HUES6 (cell line): Measurements from ENCODE around the gene ZNF668.
A peak's percentile ranks its signal among the peaks of the same experiment; 100 is the strongest.

Source experiments
- H3K27ac ChIP-seq: 2 replicates; pipeline ENCODE4 v1.7.0; 2013; ENCODE audit warnings: low read depth, mild to moderate bottlenecking, low read length, inconsistent platforms
- H3K27me3 ChIP-seq: 2 replicates; pipeline ENCODE4 v1.6.1; 2013; ENCODE audit warnings: low read length; ENCODE audit not compliant: control insufficient read depth, insufficient read depth
- H3K36me3 ChIP-seq: 2 replicates; pipeline ENCODE4 v1.6.1; 2013; ENCODE audit warnings: low read length; ENCODE audit not compliant: control insufficient read depth, insufficient read depth
- H3K4me1 ChIP-seq: 2 replicates; pipeline ENCODE4 v1.6.1; 2013; ENCODE audit warnings: low read length; ENCODE audit not compliant: control insufficient read depth, insufficient read depth
- H3K4me3 ChIP-seq: 2 replicates; pipeline ENCODE4 v1.5.1; 2013; ENCODE audit warnings: low read depth, low read length
- H3K9ac ChIP-seq: one replicate; pipeline ENCODE4 v1.6.1; 2013; ENCODE audit warnings: mild to moderate bottlenecking, low read length
- H3K9me3 ChIP-seq: 2 replicates; pipeline ENCODE4 v1.6.1; 2013; ENCODE audit warnings: low read depth, low read length; ENCODE audit not compliant: control insufficient read depth, insufficient read depth

ZNF668 gene

GRCh38 chr16:31073970-31074813 is at the start of gene ZNF668, which contains the start of gene ZNF646:
Gene ZNF668 (minus strand): TSS chr16:31074240. CDS start chr16:31064459, 9,781 bp downstream.
Gene ZNF646 (plus strand): TSS chr16:31074422. CDS start chr16:31076325, 1,903 bp downstream.
- H3K4me1 ChIP-seq = peaks cover 6% of the 10 kb centered on the region
- H3K4me3 ChIP-seq = peak within 1 kb of the TSS; percentile 97

GRCh38 chr16:31120129-31120528 is 46.1 kb upstream of the ZNF668 start:
- H3K27me3 ChIP-seq = no peaks in the 10 kb centered on the region
- H3K9ac ChIP-seq = no peak overlapping the region
- H3K36me3 ChIP-seq = peaks cover 49% of the 10 kb centered on the region
- H3K9me3 ChIP-seq = no peaks in the 10 kb centered on the region
- H3K27ac ChIP-seq = no peak overlapping the region
- peaks cover 3% of the 10 kb centered on the region; the same call in 1 of the 2 replicates for H3K4me1 ChIP-seq
- H3K4me3 ChIP-seq = no peak overlapping the region

More at GRCh38 chr16:31073970-31074813, at the start of gene ZNF668, which contains the start of gene ZNF646:
- H3K36me3 ChIP-seq = peaks cover 33% of the 10 kb centered on the region
- H3K9me3 ChIP-seq = no peaks in the 10 kb centered on the region
- H3K27ac ChIP-seq = peak within 1 kb of the TSS; percentile 59
- peak within 1 kb of the TSS; percentile 83 for H3K9ac ChIP-seq
- no peaks in the 10 kb centered on the region for H3K27me3 ChIP-seq

- Histone ChIP-seq H3K27me3 (no peaks in the 10 kb centered on the region), H3K27ac (no peak overlapping the region), H3K4me1 (peaks cover 3% of the 10 kb centered on the region; the same call in 1 of the 2 replicates), H3K9ac (peak overlapping the region; percentile 80), H3K36me3 (peaks cover 40% of the 10 kb centered on the region), H3K9me3 (no peaks in the 10 kb centered on the region), H3K4me3 (peak overlapping the region; percentile 95)
Measured at GRCh38 chr16:31118223-31119155, 44.4 kb upstream of the ZNF668 start.

- peak within 1 kb of the TSS; percentile 95 for H3K4me3 ChIP-seq
- H3K27me3 ChIP-seq = no peaks in the 10 kb centered on the region
- H3K9me3 ChIP-seq = no peaks in the 10 kb centered on the region
- peak within 1 kb of the TSS; percentile 93 for H3K27ac ChIP-seq
- peaks cover 39% of the 10 kb centered on the region for H3K36me3 ChIP-seq
- H3K9ac ChIP-seq = peak within 1 kb of the TSS; percentile 83
- peaks cover 3% of the 10 kb centered on the region; the same call in 1 of the 2 replicates for H3K4me1 ChIP-seq
Measured at GRCh38 chr16:31117384-31118222, 43.6 kb upstream of the ZNF668 start, which contains the start of gene KAT8. Gene KAT8 (plus strand): TSS chr16:31117664. CDS start chr16:31117682, 18 bp downstream.

- no peak overlapping the region for H3K9ac ChIP-seq
- H3K4me3 ChIP-seq = no peak overlapping the region
- peaks cover 3% of the 10 kb centered on the region; the same call in 1 of the 2 replicates for H3K4me1 ChIP-seq
- H3K9me3 ChIP-seq = no peaks in the 10 kb centered on the region
- peaks cover 43% of the 10 kb centered on the region for H3K36me3 ChIP-seq
- H3K27ac ChIP-seq = no peak overlapping the region
- H3K27me3 ChIP-seq = no peaks in the 10 kb centered on the region
Measured at GRCh38 chr16:31114468-31114867, 40.4 kb upstream of the ZNF668 start.

- H3K27ac ChIP-seq = no peak overlapping the region
Measured at GRCh38 chr16:31113121-31114120, 39.4 kb upstream of the ZNF668 start.

GRCh38 chr16:31112711-31113110 is 38.7 kb upstream of the ZNF668 start:
- no peak overlapping the region for H3K9ac ChIP-seq

More at GRCh38 chr16:31113121-31114120, 39.4 kb upstream of the ZNF668 start:
- Histone ChIP-seq H3K9ac (no peak overlapping the region), H3K4me1 (peaks cover 2% of the 10 kb centered on the region; the same call in 1 of the 2 replicates), H3K4me3 (no peak overlapping the region), H3K9me3 (no peaks in the 10 kb centered on the region), H3K27me3 (no peaks in the 10 kb centered on the region), H3K36me3 (peaks cover 39% of the 10 kb centered on the region)

GRCh38 chr16:31111881-31112466 is 37.9 kb upstream of the ZNF668 start:
- H3K27ac ChIP-seq = no peak overlapping the region
- H3K9me3 ChIP-seq = no peaks in the 10 kb centered on the region
- peaks cover 39% of the 10 kb centered on the region for H3K36me3 ChIP-seq
- no peaks in the 10 kb centered on the region for H3K27me3 ChIP-seq
- H3K4me3 ChIP-seq = no peak overlapping the region
- 0 out of 2 replicates have a peak, but pooled peaks cover 5% of the 10 kb centered on the region for H3K4me1 ChIP-seq
- H3K9ac ChIP-seq = no peak overlapping the region

More at GRCh38 chr16:31112711-31113110, 38.7 kb upstream of the ZNF668 start:
- Histone ChIP-seq H3K4me3 (no peak overlapping the region), H3K27me3 (no peaks in the 10 kb centered on the region), H3K36me3 (peaks cover 39% of the 10 kb centered on the region), H3K27ac (no peak overlapping the region), H3K9me3 (no peaks in the 10 kb centered on the region), H3K4me1 (0 out of 2 replicates have a peak, but pooled peaks cover 4% of the 10 kb centered on the region)
